Erythroblast (primary cell): Measurements from ENCODE around the gene GPR107.

Experiments used
- GATA1 ChIP-seq: IDR thresholded peaks from 2 replicates; pipeline ENCODE4 v1.6.1; 2011; ENCODE audit warnings: low read depth, mild to moderate bottlenecking, control low read depth, low read length, moderate library complexity
- POLR2A ChIP-seq: IDR thresholded peaks from 2 replicates; pipeline ENCODE4 v1.6.1; 2011; ENCODE audit warnings: mild to moderate bottlenecking, low read length

DNA sequence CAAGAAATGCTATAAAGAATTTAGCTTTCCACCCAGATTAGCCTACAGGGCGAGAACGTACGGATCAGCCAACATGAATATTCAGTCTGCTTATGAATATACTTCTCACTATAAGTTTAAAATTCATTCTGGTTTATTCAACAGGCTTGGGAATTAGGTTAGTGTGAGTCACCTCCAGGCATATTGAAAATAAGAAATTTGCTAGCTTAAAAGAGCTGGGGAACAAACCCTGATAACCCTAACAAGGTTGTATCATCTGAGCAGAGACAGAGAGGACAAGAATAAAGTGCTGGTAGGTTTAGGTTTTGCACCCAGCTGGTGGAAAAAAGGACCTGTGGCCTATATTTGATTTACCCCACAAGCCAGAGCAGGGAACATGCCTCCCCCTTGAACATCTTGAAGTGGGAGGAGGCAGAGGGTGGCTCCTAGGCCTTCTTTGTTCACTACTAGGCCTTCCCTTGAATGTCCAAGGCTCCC is 23.0 kb upstream of the GPR107 start:
- TF ChIP-seq POLR2A: no peak
- no peak for TF ChIP-seq GATA1
